CD4-positive, alpha-beta T cell treated with Interleukin-1 beta for 1 hour (primary cell): ENCODE measurements around the gene TPX2.
"Not testable (repeated sequence)": the region's sequence is repeated elsewhere in the genome, so short reads cannot be mapped to it uniquely, and the experiment has no call there.

Experiments
- DNase-seq, 2 donors: peaks; one replicate each; pipeline ENCODE4 v3.0.0-alpha.2; 2020 to 2022

The TPX2 gene

GRCh38 chr20:31769681-31770080, 30.6 kb downstream of the TPX2 start:
- DNase-seq, result no peak

- peak in 1 of 2 donors; percentile 22 for DNase-seq
Measured at GRCh38 chr20:31770243-31770642, 31.2 kb downstream of the TPX2 start.

GRCh38 chr20:31774408-31774807, 35.3 kb downstream of the TPX2 start:
- no peak for DNase-seq

GRCh38 chr20:31780839-31781238, 41.7 kb downstream of the TPX2 start:
- DNase-seq, result no peak

- no peak for DNase-seq
Measured at GRCh38 chr20:31781945-31782344, 42.9 kb downstream of the TPX2 start.

GRCh38 chr20:31784354-31785044, 45.4 kb downstream of the TPX2 start:
- no peak for DNase-seq

- DNase-seq, result no peak
Measured at GRCh38 chr20:31785089-31785488, 46.0 kb downstream of the TPX2 start.

GRCh38 chr20:31788578-31788977, 49.5 kb downstream of the TPX2 start:
- DNase-seq, result peak in 1 of 2 donors; percentile 1

- DNase-seq, result no peak
Measured at GRCh38 chr20:31790401-31790800, 51.3 kb downstream of the TPX2 start.

GRCh38 chr20:31797364-31797763, 58.3 kb downstream of the TPX2 start:
- DNase-seq, result no peak

GRCh38 chr20:31801508-31801907, 62.4 kb downstream of the TPX2 start:
- DNase-seq, result no peak

- no peak for DNase-seq
Measured at GRCh38 chr20:31803552-31804291, 64.6 kb downstream of the TPX2 start.

- DNase-seq, result no peak
Measured at GRCh38 chr20:31806564-31807355, 67.7 kb downstream of the TPX2 start.

GRCh38 chr20:31808481-31808880, 69.4 kb downstream of the TPX2 start:
- no peak for DNase-seq

GRCh38 chr20:31809661-31810060, 70.6 kb downstream of the TPX2 start:
- DNase-seq, result no peak

- DNase-seq, result no peak
Measured at GRCh38 chr20:31811198-31811597, 72.1 kb downstream of the TPX2 start.

GRCh38 chr20:31811796-31812728, 73.0 kb downstream of the TPX2 start:
- DNase-seq, result no peak

- no peak for DNase-seq
Measured at GRCh38 chr20:31813611-31814010, 74.5 kb downstream of the TPX2 start.

GRCh38 chr20:31814142-31814541, 75.1 kb downstream of the TPX2 start:
- DNase-seq, result not testable (repeated sequence)

GRCh38 chr20:31815408-31816188, 76.5 kb downstream of the TPX2 start:
- DNase-seq, result no peak

- DNase-seq, result no peak
Measured at GRCh38 chr20:31816221-31816620, 77.1 kb downstream of the TPX2 start.

- no peak for DNase-seq
Measured at GRCh38 chr20:31817461-31817860, 78.4 kb downstream of the TPX2 start.
